GM12891 (cell line): ENCODE results near the gene COMMD1.

Source experiments
- POLR2A ChIP-seq: IDR thresholded peaks from 2 replicates; pipeline ENCODE4 v1.6.1; 2011; ENCODE audit warnings: low read depth, low read length, control low read depth
- TAF1 ChIP-seq: IDR thresholded peaks from 2 replicates; pipeline ENCODE4 v1.6.1; 2011; ENCODE audit warnings: low read depth, low read length, control low read depth

GRCh38 chr2:62181843-62182242 lies 276.4 kb downstream of the COMMD1 start:
- no peak for TF ChIP-seq POLR2A
- TF ChIP-seq TAF1 = no peak
